Stimulated activated CD8-positive, alpha-beta memory T cell treated with anti-CD3 and anti-CD28 coated beads, Interleukin-12 subunit alpha, Interleukin-12 subunit beta, amount 100 ng/mL, for 24 hours (primary cell): ENCODE results near the gene C2CD2.

Experiments used
- DNase-seq: peaks from one replicate; pipeline ENCODE4 v3.0.0-alpha.2; 2020; ENCODE audit errors: extremely low read depth

Gene C2CD2

GRCh38 chr21:41846033-41846317, 107.8 kb downstream of the C2CD2 start:
- no peak for DNase-seq

GRCh38 chr21:41845310-41846032, 108.3 kb downstream of the C2CD2 start:
- no peak for DNase-seq

GRCh38 chr21:41843584-41843983, 110.2 kb downstream of the C2CD2 start:
- no peak for DNase-seq

GRCh38 chr21:41840880-41841279, 112.9 kb downstream of the C2CD2 start:
- DNase-seq, result no peak

GRCh38 chr21:41839387-41840000, 114.3 kb downstream of the C2CD2 start:
- DNase-seq, result no peak

GRCh38 chr21:41837756-41838297, 116.0 kb downstream of the C2CD2 start:
- DNase-seq, result no peak

- DNase-seq, result no peak
These were observed 117.4 kb downstream of the C2CD2 start for GRCh38 chr21:41836166-41837015.

GRCh38 chr21:41835711-41836154, 118.1 kb downstream of the C2CD2 start:
- no peak for DNase-seq
